Endothelial cell of umbilical vein (primary cell): Measurements from ENCODE around the gene RASD1. TPM values are rescaled to one million over a fixed set of nuclear protein-coding genes. Genes with fewer than 3 reads are reported as not detected.
A peak's percentile ranks its signal among the peaks of the same experiment; 100 is the strongest.

Experiments used
- BruUV-seq: library from RNA; stranded (reverse); fragments of 400-500 nt; replicated peaks from 2 replicates; lab custom pipeline; 2021; lab: Mats Ljungman, UMichigan
- CTCF ChIA-PET: fragments of 300-600, 350-600 bp; sonication (Branson Sonifier 250); formaldehyde crosslinking; loops from one replicate; lab custom pipeline; 2021; ENCODE audit warnings: antibody characterized with exemption, inconsistent platforms; lab: Charles Lee
- POLR2A ChIA-PET: fragments of 300-600, 350-600 bp; sonication (Branson Sonifier 250); formaldehyde crosslinking; loops from one replicate; lab custom pipeline; 2021; ENCODE audit warnings: antibody characterized with exemption, inconsistent platforms; lab: Charles Lee
- DNase-seq: peaks from one replicate; pipeline ENCODE4 v3.0.0-alpha.2; 2011; ENCODE audit warnings: low read depth, low spot score
- FAIRE-seq: peaks from 2 replicates; lab custom pipeline; 2011; peaks lifted over from hg19 to GRCh38; lab: Jason Lieb, UNC
- H2AFZ ChIP-seq: 2 replicates; pipeline ENCODE4 v1.6.0; 2012; ENCODE audit warnings: low read depth, low read length, control low read depth, inconsistent platforms
- H3K27ac ChIP-seq: 2 replicates; pipeline ENCODE4 v1.5.1; 2011; ENCODE audit warnings: low read depth, mild to moderate bottlenecking, control low read depth, low read length, moderate library complexity; ENCODE audit not compliant: insufficient read depth
- H3K27me3 ChIP-seq, 2 experiments: 2 replicates each; pipeline versions ENCODE4 v1.6.0 to v1.6.1; 2011; ENCODE audit warnings: low read length in 2 of 2, mixed read lengths in 1 of 2; ENCODE audit not compliant: control insufficient read depth in 2 of 2, insufficient read depth in 2 of 2
- H3K36me3 ChIP-seq, 2 experiments: 2 replicates in 1 of 2; 3 replicates in 1 of 2; pipeline ENCODE4 v1.5.1; 2011; ENCODE audit warnings: low read length in 2 of 2, mild to moderate bottlenecking in 1 of 2, moderate library complexity in 1 of 2; ENCODE audit not compliant: control insufficient read depth in 2 of 2, insufficient read depth in 2 of 2; ENCODE audit errors: extremely low read depth in 1 of 2
- H3K4me1 ChIP-seq: 3 replicates; pipeline ENCODE4 v1.5.1; 2011; ENCODE audit warnings: mild to moderate bottlenecking, low read length; ENCODE audit not compliant: control insufficient read depth, insufficient read depth; ENCODE audit errors: extremely low read depth
- H3K4me2 ChIP-seq: 2 replicates; pipeline ENCODE4 v1.6.1; 2011; ENCODE audit warnings: low read length, control low read depth, mixed read lengths; ENCODE audit not compliant: insufficient read depth
- H3K4me3 ChIP-seq, 3 experiments: fragments of 200-600 bp in 1 of 3; sonication (generic), shearing (Covaris generic) in 1 of 3; replicated peaks in 1 of 3; 2 replicates each; pipeline ENCODE4 v1.5.1; 2011 to 2016; ENCODE audit warnings: control low read depth in 3 of 3, low read length in 3 of 3, mild to moderate bottlenecking in 2 of 3, inconsistent platforms in 1 of 3, low read depth in 1 of 3, moderate library complexity in 1 of 3; ENCODE audit not compliant: insufficient read depth in 1 of 3
- H3K79me2 ChIP-seq: 2 replicates; pipeline ENCODE4 v1.6.0; 2012; ENCODE audit warnings: low read length, inconsistent platforms; ENCODE audit not compliant: control insufficient read depth, insufficient read depth
- H3K9ac ChIP-seq: replicated peaks from 2 replicates; pipeline ENCODE3; 2011; ENCODE audit warnings: low read length, control low read depth; ENCODE audit not compliant: insufficient read depth; ENCODE audit errors: extremely low read depth
- H3K9me1 ChIP-seq: replicated peaks from 3 replicates; pipeline ENCODE4 v1.6.0; 2011; ENCODE audit warnings: mild to moderate bottlenecking, low read length; ENCODE audit not compliant: control insufficient read depth, insufficient read depth; ENCODE audit errors: extremely low read depth
- H3K9me3 ChIP-seq: replicated peaks from 2 replicates; pipeline ENCODE4 v1.5.1; 2012; ENCODE audit warnings: low read length, inconsistent platforms; ENCODE audit not compliant: control insufficient read depth, insufficient read depth
- H4K20me1 ChIP-seq: replicated peaks from 2 replicates; pipeline ENCODE3; 2011; ENCODE audit warnings: mild to moderate bottlenecking, low read length; ENCODE audit not compliant: control insufficient read depth, insufficient read depth; ENCODE audit errors: extremely low read depth
- EZH2 ChIP-seq: IDR thresholded peaks from 2 replicates; pipeline ENCODE4 v1.6.1; 2012; ENCODE audit warnings: borderline replicate concordance, low read depth, mild to moderate bottlenecking, moderate library complexity, low read length, inconsistent platforms; ENCODE audit not compliant: severe bottlenecking
- FOS ChIP-seq: IDR thresholded peaks from 2 replicates; pipeline ENCODE4 v1.6.1; 2011; ENCODE audit warnings: mild to moderate bottlenecking, low read length, moderate library complexity, borderline replicate concordance; ENCODE audit not compliant: insufficient read depth
- GATA2 ChIP-seq: IDR thresholded peaks from 2 replicates; pipeline ENCODE4 v1.7.0; 2011; ENCODE audit warnings: low read depth, mild to moderate bottlenecking, moderate library complexity, mixed read lengths, low read length; ENCODE audit not compliant: insufficient read length, insufficient read depth
- JUN ChIP-seq: IDR thresholded peaks from 2 replicates; pipeline ENCODE4 v1.6.1; 2011; ENCODE audit warnings: borderline replicate concordance, low read depth; ENCODE audit not compliant: insufficient read length, insufficient read depth
- MYC ChIP-seq: IDR thresholded peaks from one replicate; pipeline ENCODE4 v1.6.1; 2011; ENCODE audit warnings: mild to moderate bottlenecking, low read depth, low read length
- POLR2A ChIP-seq: IDR thresholded peaks from 2 replicates; pipeline ENCODE4 v1.6.1; 2012; ENCODE audit warnings: low read depth, mild to moderate bottlenecking, control low read depth, low read length
- POLR2AphosphoS5 ChIP-seq: IDR thresholded peaks from 2 replicates; pipeline ENCODE4 v1.6.1; 2012; ENCODE audit warnings: low read depth, mild to moderate bottlenecking, control low read depth, low read length, moderate library complexity; ENCODE audit not compliant: insufficient read depth
- dilution Hi-C: fragments of 300-500 bp; cut with MboI; formaldehyde crosslinking; loops from one replicate; pipeline ENCODE4 v1.15.0; 2019; ENCODE audit warnings: low sequenced_read_pairs; ENCODE audit not compliant: extremely low pct_ligation_motif_present
- intact Hi-C: fragments of 100-400 bp; cut with micrococcal nuclease; formaldehyde crosslinking; loops from one replicate; pipeline ENCODE4 v1.10.0; 2022
- polyA plus RNA-seq, 4 experiments: library from polyadenylated mRNA; depleted of rRNA in 3 of 4; stranded (reverse) in 3 of 4; unstranded in 1 of 4; fragments of >200 nt; gene quantifications; 2 replicates each; pipeline versions ENCODE4 v1.2.1 to v1.2.3, GENCODE V29; 2011 to 2012; ENCODE audit warnings: missing spikeins in 1 of 4
- small RNA-seq: library from RNA; depleted of rRNA; stranded (forward); fragments of <200 nt; gene quantifications from one replicate; pipeline ENCODE3, GENCODE V24; 2012; ENCODE audit warnings: low replicate concordance, low read depth; ENCODE audit not compliant: insufficient read depth, insufficient read length
- total RNA-seq: library from RNA; stranded (reverse); gene quantifications from 2 replicates; pipeline ENCODE4 v1.2.3, GENCODE V29; 2021
- TF ChIP-seq, protein P1 (sequence below), 2 donors: IDR thresholded peaks; 1 replicate in 1 of 2; 2 replicates in 1 of 2; pipeline ENCODE4 v1.5.1; 2011; ENCODE audit warnings: low read length in 2 of 2, mild to moderate bottlenecking in 2 of 2, moderate library complexity in 2 of 2, control low read depth in 1 of 2, inconsistent platforms in 1 of 2, low read depth in 1 of 2; ENCODE audit not compliant: insufficient read depth in 1 of 2; ENCODE audit errors: extremely low read depth in 1 of 2
- TF ChIP-seq, protein P2 (sequence below): IDR thresholded peaks from 2 replicates; pipeline ENCODE4 v1.6.1; 2011; ENCODE audit not compliant: insufficient read depth, insufficient read length

The RASD1 gene
- total and polyA plus RNA-seq, 2 donors (not counting 3 experiments of a cell fraction or from before 2014, with no cell fraction given) = 4.2 to 15.7 TPM

DNA sequence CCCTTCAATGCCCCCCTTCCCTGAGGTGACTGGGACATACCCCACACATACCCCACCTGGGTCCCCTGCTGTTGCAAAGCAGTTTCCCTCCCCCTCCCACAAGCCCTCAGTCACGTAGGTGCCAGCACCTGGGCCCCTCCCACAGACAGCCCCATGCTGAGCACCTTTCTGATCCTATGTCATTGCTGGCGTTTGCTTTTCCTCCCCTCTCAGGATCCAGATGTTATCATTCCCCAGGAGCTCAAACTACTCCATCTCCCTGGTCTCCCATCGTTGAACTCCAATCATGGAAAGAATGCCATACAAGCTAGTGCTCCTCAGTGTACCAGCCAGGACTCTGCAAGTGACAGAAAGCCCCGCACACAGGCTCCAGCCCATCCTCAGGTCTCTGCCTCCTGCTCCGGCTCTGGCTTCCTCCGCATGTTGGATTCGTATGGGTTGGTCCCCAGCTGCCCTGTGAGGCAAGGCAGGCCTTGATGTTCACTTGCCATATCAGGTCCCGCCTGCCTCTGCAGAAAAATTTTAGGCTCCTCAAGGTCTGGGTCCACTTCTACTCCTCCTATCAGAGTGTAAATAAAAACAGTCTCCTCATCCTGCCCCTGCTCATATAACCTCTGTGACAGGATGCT, 50.8 kb downstream of the RASD1 start:
- TF ChIP-seq JUN (no peak), EZH2 (no peak), GATA2 (no peak), MYC (no peak), FOS (no peak), POLR2AphosphoS5 (no peak), POLR2A (no peak)
- TF ChIP-seq, protein P1, sequence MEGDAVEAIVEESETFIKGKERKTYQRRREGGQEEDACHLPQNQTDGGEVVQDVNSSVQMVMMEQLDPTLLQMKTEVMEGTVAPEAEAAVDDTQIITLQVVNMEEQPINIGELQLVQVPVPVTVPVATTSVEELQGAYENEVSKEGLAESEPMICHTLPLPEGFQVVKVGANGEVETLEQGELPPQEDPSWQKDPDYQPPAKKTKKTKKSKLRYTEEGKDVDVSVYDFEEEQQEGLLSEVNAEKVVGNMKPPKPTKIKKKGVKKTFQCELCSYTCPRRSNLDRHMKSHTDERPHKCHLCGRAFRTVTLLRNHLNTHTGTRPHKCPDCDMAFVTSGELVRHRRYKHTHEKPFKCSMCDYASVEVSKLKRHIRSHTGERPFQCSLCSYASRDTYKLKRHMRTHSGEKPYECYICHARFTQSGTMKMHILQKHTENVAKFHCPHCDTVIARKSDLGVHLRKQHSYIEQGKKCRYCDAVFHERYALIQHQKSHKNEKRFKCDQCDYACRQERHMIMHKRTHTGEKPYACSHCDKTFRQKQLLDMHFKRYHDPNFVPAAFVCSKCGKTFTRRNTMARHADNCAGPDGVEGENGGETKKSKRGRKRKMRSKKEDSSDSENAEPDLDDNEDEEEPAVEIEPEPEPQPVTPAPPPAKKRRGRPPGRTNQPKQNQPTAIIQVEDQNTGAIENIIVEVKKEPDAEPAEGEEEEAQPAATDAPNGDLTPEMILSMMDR (IDR thresholded peaks at IDR 0.05; ENCODE audit: extremely low read depth in 1 of 2, insufficient read depth in 1 of 2, low read depth in 1 of 2, low read length in 2 of 2) = no peak
- TF ChIP-seq, protein P2, sequence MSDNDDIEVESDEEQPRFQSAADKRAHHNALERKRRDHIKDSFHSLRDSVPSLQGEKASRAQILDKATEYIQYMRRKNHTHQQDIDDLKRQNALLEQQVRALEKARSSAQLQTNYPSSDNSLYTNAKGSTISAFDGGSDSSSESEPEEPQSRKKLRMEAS = no peak
- DNase-seq = no peak
- peaks cover 0 to 2% of the 10 kb centered on the region in 2 experiments for H3K27me3 ChIP-seq
- no peaks in the 10 kb centered on the region for H4K20me1 ChIP-seq
- dilution Hi-C loops = no loop called here
- H3K27ac ChIP-seq = peak overlapping the region; percentile 90
- no peaks in the 10 kb centered on the region for H3K9me1 ChIP-seq
- peak overlapping the region; percentile 40 for H2AFZ ChIP-seq
- no peak overlapping the region for H3K4me3 ChIP-seq
- intact Hi-C loops = no loop called here
- H3K79me2 ChIP-seq = no peaks in the 10 kb centered on the region
- ChIA-PET POLR2A (interaction anchor here (1.9 kb wide), 1 partner anchor 51 kb away, joined by 9 read pairs; the partner anchor contains the start of gene RASD1), CTCF (interaction anchor here (0.8 to 1.5 kb wide), 9 partner anchors 17 to 196 kb away, joined by 3 to 10 read pairs (median 4); partner anchors contain the start of gene RASD1)
- no peaks in the 10 kb centered on the region for H3K36me3 ChIP-seq
- H3K9ac ChIP-seq = peak overlapping the region; percentile 50
- BruUV-seq = TSS peak; percentile 83
- peaks cover 26% of the 10 kb centered on the region for H3K4me1 ChIP-seq
- no peak for FAIRE-seq
- H3K4me2 ChIP-seq = peak overlapping the region; percentile 70
- H3K9me3 ChIP-seq = no peaks in the 10 kb centered on the region

Small RNA genes lying within 50 kb of the gene (small RNA-seq; reads per million reads assigned to genes)
- gene RF00019 = not detected

Other genes starting within 250 kb of the RASD1 start
- 68.4 and 80.9 TPM in 2 replicates for gene COPS3, start 215.1 kb downstream of the RASD1 start, total RNA-seq
- 50.5 and 54.8 TPM in 2 replicates for gene COPS3, start 215.1 kb downstream of the RASD1 start, polyA plus RNA-seq
- gene NT5M, start 193.0 kb downstream of the RASD1 start, total RNA-seq = 2.1 and 3.0 TPM in 2 replicates
- 0.91 and 1.8 TPM in 2 replicates for gene NT5M, start 193.0 kb downstream of the RASD1 start, polyA plus RNA-seq
- 13.6 and 15.1 TPM in 2 replicates for gene MED9, start 19.4 kb downstream of the RASD1 start, total RNA-seq
- gene MED9, start 19.4 kb downstream of the RASD1 start, polyA plus RNA-seq = 16.3 and 18.2 TPM in 2 replicates
- 35.1 and 37.2 TPM in 2 replicates for gene PEMT, start 95.3 kb upstream of the RASD1 start, total RNA-seq
- 58.4 and 72.7 TPM in 2 replicates for gene PEMT, start 95.3 kb upstream of the RASD1 start, polyA plus RNA-seq
- gene RAI1, start 185.1 kb upstream of the RASD1 start, total RNA-seq = 43.3 and 47.3 TPM in 2 replicates
- 7.4 and 7.8 TPM in 2 replicates for gene RAI1, start 185.1 kb upstream of the RASD1 start, polyA plus RNA-seq